DOHH2 (cell line): ENCODE data around the gene NDUFA8.

Source experiments
- H3F3A ChIP-seq: fragments of 200-600 bp; sonication (generic), shearing (Covaris generic); 2 replicates; pipeline ENCODE4 v1.6.0; 2016; ENCODE audit warnings: antibody characterized with exemption, mild to moderate bottlenecking; ENCODE audit not compliant: control insufficient read depth, insufficient read depth
- H3K27ac ChIP-seq: fragments of 200-600 bp; sonication (generic); 2 replicates; pipeline ENCODE4 v1.5.1; 2014; ENCODE audit warnings: low read depth, mild to moderate bottlenecking, low read length, moderate library complexity
- H3K27me3 ChIP-seq: fragments of 200-600 bp; sonication (generic); 2 replicates; pipeline ENCODE4 v1.6.1; 2014; ENCODE audit warnings: mild to moderate bottlenecking, low read length, mixed read lengths; ENCODE audit not compliant: control insufficient read depth
- H3K36me3 ChIP-seq: fragments of 200-600 bp; sonication (generic); 2 replicates; pipeline ENCODE4 v1.6.1; 2014; ENCODE audit warnings: mild to moderate bottlenecking, low read length, moderate library complexity, mixed read lengths; ENCODE audit not compliant: control insufficient read depth
- H3K4me1 ChIP-seq: fragments of 200-600 bp; sonication (generic); 2 replicates; pipeline ENCODE4 v1.6.1; 2014; ENCODE audit warnings: mild to moderate bottlenecking, low read length, mixed read lengths; ENCODE audit not compliant: control insufficient read depth
- H3K4me2 ChIP-seq: fragments of 200-600 bp; sonication (generic); 2 replicates; pipeline ENCODE4 v1.6.0; 2014; ENCODE audit warnings: mild to moderate bottlenecking, low read length, moderate library complexity
- H3K4me3 ChIP-seq: fragments of 200-600 bp; sonication (generic); 2 replicates; pipeline ENCODE4 v1.5.1; 2014; ENCODE audit warnings: mild to moderate bottlenecking, low read length, mixed read lengths
- H3K79me2 ChIP-seq: fragments of 200-600 bp; sonication (generic); 2 replicates; pipeline ENCODE4 v1.6.1; 2014; ENCODE audit warnings: mild to moderate bottlenecking, low read length, mixed read lengths; ENCODE audit not compliant: control insufficient read depth
- H3K9me2 ChIP-seq: fragments of 200-600 bp; sonication (generic); replicated peaks from 2 replicates; pipeline ENCODE4 v1.6.1; 2014; ENCODE audit warnings: mild to moderate bottlenecking, low read length, mixed read lengths; ENCODE audit not compliant: control insufficient read depth
- H3K9me3 ChIP-seq: fragments of 200-600 bp; sonication (generic); 2 replicates; pipeline ENCODE4 v1.6.1; 2014; ENCODE audit warnings: antibody characterized with exemption, low read length, mixed read lengths; ENCODE audit not compliant: control insufficient read depth, insufficient read depth
- H4K20me1 ChIP-seq: fragments of 200-600 bp; sonication (generic); 2 replicates; pipeline ENCODE4 v1.6.0; 2014; ENCODE audit warnings: low read depth, mild to moderate bottlenecking, antibody characterized with exemption, low read length, moderate library complexity; ENCODE audit not compliant: control insufficient read depth, insufficient read depth
- CTCF ChIP-seq: fragments of 200-600 bp; sonication (generic); IDR thresholded peaks from one replicate; pipeline ENCODE4 v1.5.1; 2014; ENCODE audit warnings: antibody characterized with exemption, mild to moderate bottlenecking, low read depth, low read length; ENCODE audit not compliant: poor library complexity, severe bottlenecking
- EZH2phosphoT487 ChIP-seq: fragments of 200-600 bp; sonication (generic); IDR thresholded peaks from 2 replicates; pipeline ENCODE4 v1.6.1; 2017; ENCODE audit warnings: borderline replicate concordance, mild to moderate bottlenecking, antibody characterized with exemption, low read length, moderate library complexity, mixed read lengths

NDUFA8 gene

GRCh38 chr9:122133263-122133983 is 26.2 kb downstream of the NDUFA8 start:
- Histone ChIP-seq H3K27ac (no peak overlapping the region), H3K9me2 (no peaks in the 10 kb centered on the region), H3K79me2 (no peaks in the 10 kb centered on the region), H4K20me1 (no peaks in the 10 kb centered on the region), H3K4me3 (no peak overlapping the region), H3K4me1 (no peaks in the 10 kb centered on the region), H3F3A (no peaks in the 10 kb centered on the region), H3K4me2 (no peak overlapping the region), H3K9me3 (no peaks in the 10 kb centered on the region), H3K27me3 (no peaks in the 10 kb centered on the region), H3K36me3 (no peaks in the 10 kb centered on the region)
- TF ChIP-seq EZH2phosphoT487, result no peak
- TF ChIP-seq CTCF, result no peak

GRCh38 chr9:122132539-122132938 is 27.0 kb downstream of the NDUFA8 start:
- H3K4me1 ChIP-seq, result no peaks in the 10 kb centered on the region
- no peaks in the 10 kb centered on the region for H3K9me2 ChIP-seq
- no peak for TF ChIP-seq CTCF
- no peak for TF ChIP-seq EZH2phosphoT487
- H3K27ac ChIP-seq, result no peak overlapping the region
- no peaks in the 10 kb centered on the region for H3F3A ChIP-seq
- no peaks in the 10 kb centered on the region for H3K9me3 ChIP-seq
- no peak overlapping the region for H3K4me3 ChIP-seq
- H3K27me3 ChIP-seq, result peaks cover 3% of the 10 kb centered on the region; the same call in 1 of the 2 replicates
- H3K4me2 ChIP-seq, result no peak overlapping the region
- no peaks in the 10 kb centered on the region for H3K79me2 ChIP-seq
- no peaks in the 10 kb centered on the region for H3K36me3 ChIP-seq
- no peaks in the 10 kb centered on the region for H4K20me1 ChIP-seq

- Histone ChIP-seq H4K20me1 (no peaks in the 10 kb centered on the region), H3F3A (no peaks in the 10 kb centered on the region), H3K9me2 (no peaks in the 10 kb centered on the region), H3K27me3 (peaks cover 7% of the 10 kb centered on the region; the same call in 1 of the 2 replicates), H3K36me3 (no peaks in the 10 kb centered on the region), H3K4me1 (no peaks in the 10 kb centered on the region), H3K79me2 (no peaks in the 10 kb centered on the region), H3K9me3 (no peaks in the 10 kb centered on the region), H3K27ac (no peak overlapping the region), H3K4me3 (no peak overlapping the region), H3K4me2 (no peak overlapping the region)
- no peak for TF ChIP-seq EZH2phosphoT487
- no peak for TF ChIP-seq CTCF
Observed at GRCh38 chr9:122131401-122132001, 28.1 kb downstream of the NDUFA8 start.
